GM19397 (cell line): Measurements from ENCODE around the gene LEMD3.

Experiments used
- ATAC-seq: cut with Tn5 transposase; IDR thresholded peaks from one replicate; pipeline ENCODE4 v1.9.1; 2021; ENCODE audit warnings: mild to moderate bottlenecking, moderate library complexity; ENCODE audit not compliant: unreplicated experiment

The LEMD3 gene

DNA sequence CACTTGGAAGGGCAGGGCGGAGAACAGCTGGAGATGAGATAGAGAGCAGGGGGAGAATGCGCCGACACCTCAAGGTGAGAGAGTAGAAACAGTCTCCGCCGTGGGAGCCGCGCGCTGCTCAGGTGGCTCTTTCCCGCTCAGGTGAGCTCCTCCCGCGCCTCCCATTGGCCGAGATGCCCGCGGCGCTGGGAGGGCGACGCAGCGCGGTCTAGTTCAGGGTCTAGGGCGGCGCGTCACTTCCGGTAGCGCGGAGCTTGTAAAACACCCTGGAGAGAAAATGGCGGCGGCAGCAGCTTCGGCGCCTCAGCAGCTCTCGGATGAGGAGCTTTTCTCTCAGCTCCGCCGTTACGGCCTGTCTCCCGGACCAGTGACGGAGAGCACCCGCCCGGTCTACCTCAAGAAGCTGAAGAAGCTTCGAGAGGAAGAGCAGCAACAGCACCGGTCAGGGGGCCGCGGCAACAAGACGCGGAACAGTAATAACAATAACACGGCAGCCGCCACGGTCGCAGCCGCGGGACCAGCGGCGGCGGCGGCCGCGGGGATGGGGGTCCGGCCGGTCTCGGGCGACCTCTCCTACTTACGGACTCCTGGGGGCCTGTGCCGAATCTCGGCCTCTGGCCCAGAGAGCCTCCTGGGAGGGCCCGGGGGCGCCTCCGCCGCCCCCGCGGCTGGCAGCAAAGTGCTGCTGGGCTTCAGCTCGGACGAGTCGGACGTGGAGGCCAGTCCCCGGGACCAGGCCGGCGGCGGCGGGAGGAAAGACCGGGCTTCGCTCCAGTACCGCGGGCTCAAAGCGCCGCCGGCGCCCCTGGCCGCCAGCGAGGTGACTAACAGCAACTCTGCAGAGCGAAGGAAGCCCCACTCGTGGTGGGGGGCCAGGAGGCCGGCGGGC is at the start of gene LEMD3:
Gene LEMD3, plus strand, starts transcription at position 264 of the 889 bp plus-strand sequence. Its CDS starts 14 bp downstream, at position 278.
- peak; percentile 91 for ATAC-seq

DNA sequence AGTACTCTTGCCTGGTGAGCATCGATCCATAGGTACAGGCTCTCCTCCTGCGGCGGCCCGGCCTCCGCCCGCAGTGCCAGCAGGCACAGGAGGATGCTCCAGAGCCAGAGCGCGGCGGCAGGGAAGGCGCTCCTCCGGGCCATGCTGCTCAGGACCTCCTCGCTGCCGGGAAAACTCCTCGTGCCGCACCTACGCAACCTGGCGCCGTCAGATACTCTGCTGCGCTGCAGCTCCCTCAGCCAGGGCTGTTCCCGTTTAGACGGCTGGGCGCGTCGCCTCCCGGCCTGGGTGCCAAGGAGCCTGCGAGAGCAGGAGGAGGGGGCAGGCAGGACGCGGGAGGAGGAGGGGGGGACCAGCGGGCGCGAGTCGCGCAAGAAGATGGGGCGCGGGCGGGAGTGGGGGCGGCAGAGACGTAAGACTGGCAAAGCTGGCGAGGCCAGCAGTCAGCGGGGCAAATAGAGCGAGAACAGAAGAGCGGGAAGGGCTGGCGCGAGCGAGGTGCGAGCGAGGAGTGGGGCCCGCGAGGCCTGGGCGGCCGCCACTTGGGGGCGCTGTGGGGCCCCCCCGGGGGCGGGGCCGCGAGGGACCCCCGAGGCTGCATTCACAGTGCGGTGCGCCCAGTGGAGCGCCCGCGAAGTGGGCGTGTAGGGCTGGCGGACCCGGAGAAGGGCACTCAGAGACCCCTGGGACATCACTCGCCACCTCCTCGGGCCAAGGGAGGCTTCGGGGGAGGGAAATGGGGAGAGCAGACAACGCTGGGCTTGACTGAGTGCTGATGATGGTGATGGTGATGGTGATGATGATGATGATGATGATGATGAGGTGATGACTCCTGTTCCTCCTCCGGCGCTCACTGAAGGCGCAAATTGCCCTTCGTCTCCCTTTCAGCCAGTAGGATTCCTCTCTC is 48.1 kb upstream of the LEMD3 start, which contains the start of gene WIF1:
Gene WIF1, minus strand, starts transcription at position 257 of the 907 bp plus-strand sequence. Its CDS starts 114 bp downstream, at position 143.
- peak; percentile 59 for ATAC-seq

DNA sequence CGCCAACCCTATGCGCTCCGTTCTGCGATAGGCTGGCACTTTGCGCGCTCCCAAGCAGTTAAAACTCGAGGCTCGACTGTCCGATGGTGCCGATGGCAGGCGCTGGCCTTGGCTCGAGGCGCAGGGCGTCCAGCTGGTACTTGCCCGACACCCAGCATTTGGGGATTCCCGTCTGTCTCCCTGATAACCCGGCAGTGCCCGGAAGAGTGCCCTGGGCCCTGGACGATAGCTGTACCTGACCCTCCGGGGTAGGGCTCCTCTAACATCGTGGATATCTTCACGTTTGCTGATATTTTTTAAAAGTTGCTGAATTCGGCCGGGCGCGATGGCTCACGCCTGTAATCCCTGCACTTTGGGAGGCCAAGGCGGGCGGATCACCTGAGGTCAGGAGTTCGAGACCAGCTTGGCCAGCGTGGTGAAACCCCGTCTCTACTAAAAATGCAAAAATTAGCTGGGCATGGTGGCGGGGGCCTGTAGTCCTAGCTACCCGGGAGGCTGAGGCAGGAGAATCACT is 47.4 kb upstream of the LEMD3 start:
- ATAC-seq, result no peak

DNA sequence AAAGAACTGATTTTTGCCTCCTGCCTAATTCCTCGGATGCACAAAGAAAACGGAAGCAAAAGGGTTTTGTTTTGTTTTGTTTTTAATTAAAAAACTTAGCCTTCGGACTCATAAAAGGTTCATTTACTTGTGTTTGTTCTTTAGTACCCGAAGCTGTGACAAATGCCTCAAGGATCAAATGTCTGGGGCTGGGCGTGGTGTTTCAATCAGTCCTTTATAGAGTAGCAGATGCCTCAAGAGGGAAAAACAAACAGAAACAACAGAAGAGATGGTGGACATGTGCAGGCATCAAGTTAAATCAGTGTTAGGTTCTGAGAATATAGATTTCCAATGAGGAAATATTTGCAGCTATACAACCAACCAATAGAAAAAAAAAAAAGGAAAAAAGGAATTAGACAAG is 46.7 kb upstream of the LEMD3 start:
- ATAC-seq, result no peak

DNA sequence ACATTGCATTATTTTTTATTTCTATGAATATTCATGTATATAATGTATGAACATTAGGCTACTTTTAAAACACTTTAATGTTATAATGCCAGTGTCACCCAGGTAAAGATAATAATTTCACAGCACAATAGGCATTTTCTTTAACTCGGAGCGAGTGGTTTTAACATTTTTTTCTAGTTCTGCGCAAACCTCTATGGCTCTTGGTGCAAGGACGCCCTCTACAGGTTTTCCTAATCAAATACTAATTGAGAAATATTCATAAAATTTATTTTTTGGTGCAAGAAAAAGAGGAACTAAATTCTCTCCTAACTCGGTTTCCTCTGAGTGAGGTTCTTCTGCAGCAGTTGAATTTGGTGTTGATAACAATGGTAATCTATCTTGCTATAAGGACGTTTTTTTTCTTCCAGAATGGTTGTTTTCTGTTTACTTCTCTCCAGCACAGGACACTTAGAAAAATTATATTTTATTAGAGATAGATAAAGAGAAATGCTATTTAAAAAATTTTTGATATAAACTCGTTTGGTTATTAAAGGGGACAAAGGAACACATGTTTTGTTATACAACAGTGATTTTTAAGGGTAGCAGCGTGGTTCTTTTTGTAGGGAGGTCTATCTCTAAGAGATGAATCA is 45.8 kb upstream of the LEMD3 start:
- no peak for ATAC-seq

DNA sequence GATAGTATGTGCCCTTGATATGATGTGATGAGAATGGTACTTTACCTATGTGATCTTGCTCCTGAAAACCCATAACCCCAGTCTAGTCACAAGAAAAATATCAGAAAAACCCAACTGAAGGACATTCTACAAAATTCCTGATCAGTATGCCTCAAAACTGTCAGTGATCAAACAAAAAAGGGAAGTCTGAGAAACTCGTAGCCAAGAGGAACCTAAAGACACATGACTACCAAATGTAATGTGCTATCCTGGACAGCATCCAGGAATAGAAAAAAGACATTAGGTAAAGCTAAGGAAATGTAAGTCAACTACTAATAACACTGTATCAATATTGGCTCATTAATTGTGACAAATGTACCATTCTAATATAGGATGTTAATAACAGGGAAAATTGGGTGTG is 44.1 kb upstream of the LEMD3 start:
- no peak for ATAC-seq

DNA sequence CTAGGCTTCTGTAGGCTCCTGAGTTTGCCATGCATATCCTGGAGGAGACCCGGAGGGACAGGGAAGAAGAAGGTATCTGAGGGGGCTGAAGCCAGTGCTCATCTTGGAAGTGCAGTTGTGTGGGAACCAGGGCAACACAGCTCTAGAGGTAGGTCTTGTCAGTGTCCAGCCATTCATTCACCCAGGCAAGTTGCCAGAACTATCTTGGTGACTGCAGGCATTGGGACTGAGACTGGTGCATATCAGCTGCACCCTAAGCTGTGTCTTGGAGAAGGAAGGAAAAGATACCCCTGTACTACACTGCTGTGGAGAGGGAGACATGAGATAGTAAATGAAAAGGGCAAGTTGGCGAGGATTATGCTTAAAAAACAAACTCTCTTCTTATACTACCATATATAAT is 43.4 kb upstream of the LEMD3 start:
- ATAC-seq, result no peak

DNA sequence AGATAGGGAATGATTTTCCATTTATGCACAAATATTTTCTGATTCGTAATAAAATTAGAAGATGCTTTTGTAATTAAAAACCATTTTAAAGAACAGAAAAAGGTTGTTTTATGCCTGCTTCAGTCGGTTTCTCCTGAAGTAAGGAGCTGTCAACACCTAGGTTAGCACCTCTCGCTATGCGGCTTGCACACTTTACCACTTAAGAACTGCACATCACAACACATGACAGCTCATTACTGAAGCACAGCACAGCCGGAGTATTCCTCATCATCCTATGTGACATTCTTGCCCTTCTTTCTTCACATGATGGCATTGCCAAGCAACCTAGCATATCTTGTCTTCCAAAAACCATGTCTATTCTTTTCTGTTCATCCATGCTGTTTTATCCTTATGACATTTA is 42.9 kb upstream of the LEMD3 start:
- ATAC-seq, result no peak

DNA sequence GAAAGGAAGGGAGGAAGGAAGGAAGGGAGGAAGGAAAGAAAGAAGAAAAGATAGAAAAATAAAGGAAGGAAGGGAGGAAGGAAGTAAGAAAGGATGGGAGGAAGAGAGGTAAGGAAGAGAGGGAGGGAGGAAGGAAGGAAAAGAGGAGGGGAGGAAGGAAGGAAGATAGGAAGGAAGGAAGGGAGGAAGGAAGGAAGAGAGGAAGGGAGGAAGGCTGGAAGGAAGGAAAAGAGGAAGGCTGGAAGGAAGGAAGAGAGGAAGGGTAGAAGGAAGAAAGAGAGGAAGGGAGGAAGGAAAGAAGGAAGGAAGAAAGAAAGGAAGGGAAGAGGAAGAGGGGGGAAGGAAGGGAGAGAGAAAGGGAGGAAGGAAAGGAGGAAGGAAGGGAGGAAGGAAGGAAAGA is 35.5 kb upstream of the LEMD3 start:
- no peak for ATAC-seq

DNA sequence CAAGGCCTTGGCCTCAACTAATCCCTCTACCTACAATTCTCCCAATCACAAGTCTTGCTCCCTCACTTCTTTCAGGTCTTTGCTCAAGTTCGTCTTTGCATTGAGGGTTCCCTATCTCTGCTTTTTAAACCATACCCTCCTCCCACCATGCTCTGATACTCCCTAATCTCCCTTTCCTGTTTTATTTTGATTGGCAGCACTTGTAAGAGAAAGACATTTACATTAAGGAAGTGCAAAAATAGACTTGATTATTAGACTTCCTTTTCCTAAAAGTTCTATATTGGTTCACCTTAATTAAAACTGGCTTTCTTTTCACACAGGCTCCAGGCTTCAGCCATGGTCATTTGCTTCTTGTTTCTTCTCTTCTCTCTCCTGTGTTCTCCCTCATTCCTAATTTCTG is 30.0 kb upstream of the LEMD3 start:
- no peak for ATAC-seq

DNA sequence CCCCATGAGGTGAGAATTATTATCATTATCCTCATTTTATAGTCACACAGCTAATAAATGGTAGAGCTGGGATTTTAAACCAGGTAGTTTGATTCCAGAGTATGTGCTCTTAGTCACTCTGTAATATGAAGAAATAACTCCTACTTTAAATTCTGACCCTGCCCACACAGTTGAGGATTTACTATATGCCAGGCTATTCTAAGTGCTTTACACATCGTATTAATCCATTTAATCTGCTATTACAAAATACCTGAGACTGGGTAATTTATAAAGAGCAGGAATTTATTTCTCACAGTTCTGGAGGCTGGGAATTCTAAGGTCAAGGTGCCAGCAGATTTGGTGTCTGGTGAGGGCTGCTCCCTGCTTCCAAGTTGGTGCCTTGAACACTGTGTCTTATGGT is 28.6 kb upstream of the LEMD3 start:
- ATAC-seq, result no peak

DNA sequence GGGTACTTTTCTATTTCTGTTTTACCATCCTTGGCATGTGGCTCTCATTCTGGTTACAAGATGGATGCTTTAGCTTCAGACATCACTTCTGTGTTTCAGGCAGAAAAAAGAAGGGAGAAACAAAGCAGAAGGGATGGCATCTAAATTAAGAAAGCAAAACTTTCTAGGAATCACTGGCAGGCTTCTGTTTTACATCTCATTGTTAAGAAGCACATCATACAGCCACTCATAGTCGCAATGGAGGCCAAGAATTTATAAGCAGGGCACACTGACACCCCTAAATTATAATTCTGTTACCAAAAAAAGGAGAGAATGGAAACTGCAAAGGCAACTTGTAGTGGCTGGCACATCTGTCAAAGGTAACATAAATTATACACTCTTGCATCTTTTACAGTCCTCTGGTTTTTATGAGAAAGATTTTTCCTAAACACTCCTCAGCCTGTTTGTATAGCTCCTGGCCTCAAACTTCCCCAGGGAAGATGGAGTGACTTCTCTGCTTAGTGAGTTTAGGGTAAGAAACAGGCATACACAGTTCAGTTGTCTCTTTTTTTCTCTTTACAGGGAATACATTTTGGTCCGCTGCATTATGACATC is 22.0 kb upstream of the LEMD3 start:
- ATAC-seq, result no peak

DNA sequence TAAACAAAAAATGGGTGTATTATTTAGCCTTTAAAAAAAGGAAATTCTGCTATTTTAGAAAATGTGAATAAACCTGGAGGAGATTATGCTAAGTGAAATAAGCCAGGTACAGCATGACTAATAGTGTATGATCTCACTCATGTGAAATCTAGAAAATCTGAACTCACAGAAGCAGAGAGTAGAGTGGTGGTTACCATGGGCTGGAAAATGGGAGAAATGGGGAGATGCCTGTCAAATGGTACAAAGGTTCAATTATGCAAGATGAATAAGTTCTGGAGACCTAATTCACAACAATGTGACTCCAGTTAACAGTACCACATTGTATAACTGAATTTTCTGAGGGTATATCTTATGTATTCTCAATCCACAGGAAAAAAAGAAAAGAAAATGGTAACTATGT is 17.4 kb upstream of the LEMD3 start:
- ATAC-seq, result no peak

DNA sequence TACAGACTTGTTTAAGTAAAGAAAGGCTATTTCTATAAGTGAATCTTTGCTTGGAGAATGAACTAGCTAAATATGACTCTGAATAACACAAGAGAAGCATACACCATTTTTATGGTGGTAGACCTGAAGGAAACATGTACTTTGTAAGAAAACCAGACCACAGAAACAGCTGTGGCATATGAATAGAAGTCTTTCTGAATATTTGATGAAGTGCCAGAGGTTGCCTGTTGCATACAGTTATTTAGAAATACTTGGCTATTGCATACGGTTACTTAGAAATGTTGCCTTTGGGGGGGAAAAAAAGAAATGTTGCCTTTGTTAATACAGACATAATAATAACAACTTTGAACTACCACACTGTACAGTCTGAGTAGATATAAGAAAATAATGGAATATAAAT is 16.8 kb upstream of the LEMD3 start:
- ATAC-seq, result no peak

DNA sequence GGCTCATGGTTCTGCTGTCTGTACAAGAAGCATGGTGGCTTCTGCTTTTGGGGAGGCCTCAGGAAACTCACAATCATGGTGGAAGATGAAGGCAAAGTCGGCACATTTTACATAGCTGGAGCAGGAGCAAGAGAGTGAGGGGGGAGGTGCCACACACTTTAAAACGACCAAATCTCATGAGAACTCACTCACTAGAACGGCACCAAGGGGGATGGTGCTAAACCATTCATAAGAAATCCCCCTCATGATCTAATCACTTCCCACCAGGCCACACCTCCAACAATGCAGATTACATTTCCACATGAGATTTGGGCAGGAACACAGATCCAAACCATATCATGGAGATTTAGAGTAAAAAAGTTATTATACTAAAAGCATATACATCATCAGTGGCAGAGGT is 13.6 kb upstream of the LEMD3 start:
- ATAC-seq, result peak; percentile 30

DNA sequence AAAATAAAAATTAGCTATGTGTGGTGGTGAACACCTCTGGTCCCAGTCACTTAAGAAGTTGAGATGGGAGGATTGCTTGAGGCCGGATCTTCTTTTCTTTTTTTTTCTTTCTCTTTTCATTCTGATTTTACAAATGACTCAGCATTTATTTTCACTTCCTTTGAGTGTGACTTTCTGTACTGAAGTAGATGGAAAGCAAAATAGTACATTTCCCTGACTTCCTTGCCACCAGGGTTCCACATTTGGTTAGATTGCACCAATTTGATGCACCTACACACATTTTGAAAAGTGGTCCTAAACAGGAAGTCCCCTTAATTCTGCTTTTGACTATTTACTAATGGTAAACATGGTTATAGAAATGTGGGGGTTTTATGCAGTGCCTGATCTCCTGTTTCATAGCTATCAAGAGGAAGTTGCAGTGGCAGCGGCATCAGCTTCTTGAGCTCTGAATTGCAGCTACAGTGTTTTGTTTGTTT is 13.0 kb upstream of the LEMD3 start:
- peak; percentile 82 for ATAC-seq

DNA sequence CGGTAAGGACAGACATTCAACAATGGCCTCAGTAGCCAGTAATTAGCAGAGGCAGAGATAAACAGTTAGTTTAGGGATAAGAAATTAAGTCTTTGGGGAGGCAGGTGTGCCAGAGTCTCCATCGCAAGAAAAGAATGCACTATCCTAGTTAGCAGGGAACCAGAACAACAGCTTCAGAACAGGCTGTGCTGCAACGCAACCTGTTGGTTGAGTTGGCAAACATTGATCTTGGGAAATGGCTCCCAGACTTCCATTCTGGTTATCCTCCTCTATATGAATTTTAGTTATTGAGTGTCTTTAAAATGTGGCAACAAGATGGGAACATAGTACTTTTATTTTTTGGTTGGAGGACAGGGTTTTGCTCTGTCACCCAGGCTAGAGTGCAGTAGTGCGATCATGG is 12.3 kb upstream of the LEMD3 start:
- no peak for ATAC-seq

DNA sequence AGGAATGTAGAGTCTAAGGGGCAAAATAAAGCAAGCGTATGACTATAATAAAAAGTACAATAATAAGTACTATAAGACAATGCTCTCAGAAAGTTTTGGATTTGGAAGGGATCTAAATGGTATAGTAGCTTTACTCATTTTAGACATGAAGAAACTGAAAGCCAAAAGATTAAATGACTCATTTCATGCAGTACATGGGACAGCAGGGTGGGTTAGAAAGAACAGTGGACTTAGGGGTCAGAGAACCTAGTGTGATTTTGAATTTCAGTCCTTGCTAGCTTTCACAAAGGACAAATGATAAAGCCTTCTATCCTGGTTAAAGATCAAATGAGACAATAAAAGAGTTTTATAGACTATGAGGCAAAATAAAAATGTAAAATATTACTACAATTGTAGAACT is 6.8 kb upstream of the LEMD3 start:
- ATAC-seq, result no peak

DNA sequence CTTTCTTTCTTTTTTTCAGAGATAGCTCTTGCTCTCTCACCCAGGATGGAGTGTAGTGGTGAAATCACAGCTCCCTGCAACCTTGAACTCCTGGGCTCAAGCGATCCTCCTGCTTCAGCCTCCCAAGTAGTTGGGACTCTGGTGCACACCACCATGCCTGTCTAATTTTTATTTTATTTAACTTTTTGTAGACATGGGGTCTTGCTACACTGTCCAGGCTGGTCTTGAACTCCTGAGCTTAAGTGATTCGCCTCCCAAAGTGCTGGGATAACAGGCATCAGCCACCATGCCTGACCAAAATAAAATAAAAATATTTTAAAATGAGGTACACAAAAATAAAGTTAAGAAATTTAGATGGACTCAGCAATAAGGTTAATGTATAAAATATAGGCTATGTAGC is 5.1 kb upstream of the LEMD3 start:
- ATAC-seq, result no peak

DNA sequence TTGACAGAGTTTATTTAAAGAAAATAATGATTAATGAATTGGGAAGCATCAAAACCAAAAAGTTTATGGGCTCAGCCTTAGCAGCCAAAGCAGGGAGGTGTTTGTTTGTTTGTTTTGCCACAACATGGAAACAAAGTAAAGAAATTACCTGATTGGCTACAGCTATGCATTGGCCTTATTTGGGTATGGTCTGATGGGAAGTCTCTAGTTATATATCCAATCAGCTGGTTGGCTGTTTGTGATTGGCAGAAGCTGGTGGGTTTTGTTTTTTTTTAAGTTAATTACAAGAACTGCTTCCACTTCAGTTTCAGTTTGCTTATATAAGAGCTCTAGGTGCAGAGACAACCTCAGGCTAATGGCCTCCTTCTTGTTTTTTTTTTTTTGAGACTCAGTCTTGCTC is 4.6 kb upstream of the LEMD3 start:
- no peak for ATAC-seq
